ENCODE results near the gene SH3BP5.

DNA sequence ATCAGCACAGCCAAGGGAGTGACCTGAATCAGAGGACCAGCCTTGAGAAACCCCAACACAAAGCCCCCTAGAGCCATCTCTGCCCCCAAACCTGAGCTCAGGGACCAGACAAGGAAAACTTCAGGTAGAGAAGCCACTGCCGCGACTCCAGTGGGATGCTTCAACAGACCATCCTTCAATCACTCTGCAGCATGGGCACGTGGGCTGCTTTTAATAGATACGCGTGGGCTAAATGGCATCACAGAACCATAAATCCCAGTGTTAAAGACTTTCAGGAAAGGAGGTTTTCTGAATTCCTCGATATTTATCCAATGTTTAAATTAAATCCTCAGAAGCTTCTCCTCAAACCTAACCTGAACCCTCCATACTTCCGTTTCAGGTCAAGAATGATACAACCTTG is 30.6 kb downstream of the SH3BP5 start:
- TF ChIP-seq, protein P1, sequence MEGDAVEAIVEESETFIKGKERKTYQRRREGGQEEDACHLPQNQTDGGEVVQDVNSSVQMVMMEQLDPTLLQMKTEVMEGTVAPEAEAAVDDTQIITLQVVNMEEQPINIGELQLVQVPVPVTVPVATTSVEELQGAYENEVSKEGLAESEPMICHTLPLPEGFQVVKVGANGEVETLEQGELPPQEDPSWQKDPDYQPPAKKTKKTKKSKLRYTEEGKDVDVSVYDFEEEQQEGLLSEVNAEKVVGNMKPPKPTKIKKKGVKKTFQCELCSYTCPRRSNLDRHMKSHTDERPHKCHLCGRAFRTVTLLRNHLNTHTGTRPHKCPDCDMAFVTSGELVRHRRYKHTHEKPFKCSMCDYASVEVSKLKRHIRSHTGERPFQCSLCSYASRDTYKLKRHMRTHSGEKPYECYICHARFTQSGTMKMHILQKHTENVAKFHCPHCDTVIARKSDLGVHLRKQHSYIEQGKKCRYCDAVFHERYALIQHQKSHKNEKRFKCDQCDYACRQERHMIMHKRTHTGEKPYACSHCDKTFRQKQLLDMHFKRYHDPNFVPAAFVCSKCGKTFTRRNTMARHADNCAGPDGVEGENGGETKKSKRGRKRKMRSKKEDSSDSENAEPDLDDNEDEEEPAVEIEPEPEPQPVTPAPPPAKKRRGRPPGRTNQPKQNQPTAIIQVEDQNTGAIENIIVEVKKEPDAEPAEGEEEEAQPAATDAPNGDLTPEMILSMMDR (conservative IDR thresholded peaks at IDR 0.05; ENCODE audit: low read length): no peak
- TF ChIP-seq EZH2phosphoT487 (IDR thresholded peaks at IDR 0.05; ENCODE audit: borderline replicate concordance, low read depth, low read length): no peak
